Measurements from ENCODE around the gene ST6GAL1. TPM values are rescaled to one million over a fixed set of nuclear protein-coding genes. Genes with fewer than 3 reads are reported as not detected.
A peak's percentile ranks its signal among the peaks of the same experiment; 100 is the strongest.

Gene ST6GAL1
- total RNA-seq, 1 experiment from 2014 or later, result 25.6 TPM

- H4K20me1 ChIP-seq (ENCODE audit: insufficient read depth), result peaks cover 5% of the 10 kb centered on the region; the same call in 1 of the 2 replicates
- H3K27ac ChIP-seq, result no peak overlapping the region
- peaks cover 19% of the 10 kb centered on the region; the same call in 1 of the 2 replicates for H3F3A ChIP-seq (ENCODE audit: insufficient read depth, low read depth)
- H3K27me3 ChIP-seq (ENCODE audit: insufficient read depth, low read depth), result no peaks in the 10 kb centered on the region
- peak overlapping the region; percentile 97 for H3K4me3 ChIP-seq
- H3K4me1 ChIP-seq (replicated peaks; ENCODE audit: insufficient read depth), result peaks cover 12% of the 10 kb centered on the region
- no peaks in the 10 kb centered on the region for H3K79me2 ChIP-seq (ENCODE audit: low read depth)
- H2AFZ ChIP-seq, result peak overlapping the region; percentile 94; the same call in 1 of the 2 replicates
- no peaks in the 10 kb centered on the region for H3K9me3 ChIP-seq (ENCODE audit: insufficient read depth, low read depth)
- CTCF ChIA-PET, result interaction anchor here (0.6 to 1.0 kb wide), 2 partner anchors 37 to 87 kb away, joined by 3 to 4 read pairs; no protein-coding TSS in a partner anchor
- intact Hi-C loops (cut with micrococcal nuclease; ENCODE audit: unreplicated experiment), result loop anchor here (10.0 kb wide), 2 partner anchors 232 to 318 kb away; partner anchors contain the start of gene AHSG
- BruUV-seq (replicated peaks), result no TSS peak
- POLR2A ChIA-PET (ENCODE audit: unreplicated experiment), result interaction anchor here (0.6 to 0.7 kb wide), 2 partner anchors 128 to 344 kb away, joined by 5 to 7 read pairs; no protein-coding TSS in a partner anchor
- no peak for DNase-seq
- H3K36me3 ChIP-seq (ENCODE audit: low read depth), result no peaks in the 10 kb centered on the region
- H3K4me2 ChIP-seq, result peak overlapping the region; percentile 96
- no peaks in the 10 kb centered on the region for H3K9me2 ChIP-seq (ENCODE audit: insufficient read depth)
- TF ChIP-seq EZH2 (IDR thresholded peaks at IDR 0.05; ENCODE audit: low read depth) (no peak), CTCF (conservative IDR thresholded peaks at IDR 0.05) (no peak)
Measured at GRCh38 chr3:186932281-186933181, 2.2 kb downstream of the ST6GAL1 start.

GRCh38 chr3:186933816-186934215 lies 3.5 kb downstream of the ST6GAL1 start:
- intact Hi-C loops (cut with micrococcal nuclease; ENCODE audit: unreplicated experiment), result loop anchor here (10.0 kb wide), 2 partner anchors 231 to 319 kb away; partner anchors contain the start of gene AHSG
- CTCF ChIA-PET, result no interaction called here

More at GRCh38 chr3:186933816-186934215, 3.5 kb downstream of the ST6GAL1 start:
- H3K4me3 ChIP-seq, result no peak overlapping the region
- no peak overlapping the region for H3K27ac ChIP-seq
- no peak for DNase-seq
- H3K36me3 ChIP-seq (ENCODE audit: low read depth), result no peaks in the 10 kb centered on the region
- BruUV-seq (replicated peaks), result no TSS peak
- POLR2A ChIA-PET (ENCODE audit: unreplicated experiment), result no interaction called here
- H3K4me1 ChIP-seq (replicated peaks; ENCODE audit: insufficient read depth), result peaks cover 12% of the 10 kb centered on the region
- no peaks in the 10 kb centered on the region for H3K9me2 ChIP-seq (ENCODE audit: insufficient read depth)
- no peaks in the 10 kb centered on the region for H3K9me3 ChIP-seq (ENCODE audit: insufficient read depth, low read depth)
- H2AFZ ChIP-seq, result no peak overlapping the region
- H3K27me3 ChIP-seq (ENCODE audit: insufficient read depth, low read depth), result no peaks in the 10 kb centered on the region
- peaks cover 5% of the 10 kb centered on the region; the same call in 1 of the 2 replicates for H4K20me1 ChIP-seq (ENCODE audit: insufficient read depth)
- peaks cover 17% of the 10 kb centered on the region; the same call in 1 of the 2 replicates for H3F3A ChIP-seq (ENCODE audit: insufficient read depth, low read depth)
- H3K4me2 ChIP-seq, result no peak overlapping the region
- TF ChIP-seq EZH2 (IDR thresholded peaks at IDR 0.05; ENCODE audit: low read depth) (no peak), CTCF (conservative IDR thresholded peaks at IDR 0.05) (no peak)
- H3K79me2 ChIP-seq (ENCODE audit: low read depth), result no peaks in the 10 kb centered on the region

All from PC-9 (cell line).